ENCODE data around the gene LYPLA2.
A peak's percentile ranks its signal among the peaks of the same experiment; 100 is the strongest.

The LYPLA2 gene

DNA sequence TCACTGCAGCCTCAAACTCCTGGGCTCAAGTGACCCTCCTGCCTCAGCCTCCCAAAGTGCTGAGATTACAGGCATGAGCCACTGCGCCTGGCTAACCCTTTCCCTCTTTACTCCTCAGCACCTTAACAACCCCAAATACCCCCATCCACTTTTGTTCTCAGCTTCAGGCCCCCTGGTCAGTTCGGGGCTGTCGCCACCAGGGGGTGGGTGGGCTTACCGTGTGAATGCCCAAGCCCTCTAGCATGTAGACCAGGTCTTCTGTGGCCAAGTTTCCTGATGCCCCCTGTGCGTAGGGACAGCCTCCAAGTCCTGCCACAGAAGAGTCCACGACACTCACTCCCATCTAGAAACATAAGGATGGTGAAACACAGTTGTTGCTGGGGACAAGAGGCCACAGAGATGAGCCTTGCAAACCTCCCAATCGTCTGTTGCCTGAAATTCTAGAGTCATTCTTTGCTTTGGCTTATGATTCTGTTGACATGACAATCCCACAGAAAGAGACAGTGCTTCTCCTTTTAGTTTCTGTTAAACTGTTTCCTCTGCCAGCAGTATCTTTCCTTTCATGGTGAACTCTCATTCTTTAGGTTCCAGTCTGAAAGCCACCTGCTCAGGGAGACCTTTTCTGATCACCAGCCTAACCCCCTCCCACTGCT is 13.4 kb downstream of the LYPLA2 start:
- peak overlapping the region; percentile 11; the same call in 1 of the 2 replicates for H3K27ac ChIP-seq
- DNase-seq (ENCODE audit: low spot score) = no peak
- TF ChIP-seq, protein P1, sequence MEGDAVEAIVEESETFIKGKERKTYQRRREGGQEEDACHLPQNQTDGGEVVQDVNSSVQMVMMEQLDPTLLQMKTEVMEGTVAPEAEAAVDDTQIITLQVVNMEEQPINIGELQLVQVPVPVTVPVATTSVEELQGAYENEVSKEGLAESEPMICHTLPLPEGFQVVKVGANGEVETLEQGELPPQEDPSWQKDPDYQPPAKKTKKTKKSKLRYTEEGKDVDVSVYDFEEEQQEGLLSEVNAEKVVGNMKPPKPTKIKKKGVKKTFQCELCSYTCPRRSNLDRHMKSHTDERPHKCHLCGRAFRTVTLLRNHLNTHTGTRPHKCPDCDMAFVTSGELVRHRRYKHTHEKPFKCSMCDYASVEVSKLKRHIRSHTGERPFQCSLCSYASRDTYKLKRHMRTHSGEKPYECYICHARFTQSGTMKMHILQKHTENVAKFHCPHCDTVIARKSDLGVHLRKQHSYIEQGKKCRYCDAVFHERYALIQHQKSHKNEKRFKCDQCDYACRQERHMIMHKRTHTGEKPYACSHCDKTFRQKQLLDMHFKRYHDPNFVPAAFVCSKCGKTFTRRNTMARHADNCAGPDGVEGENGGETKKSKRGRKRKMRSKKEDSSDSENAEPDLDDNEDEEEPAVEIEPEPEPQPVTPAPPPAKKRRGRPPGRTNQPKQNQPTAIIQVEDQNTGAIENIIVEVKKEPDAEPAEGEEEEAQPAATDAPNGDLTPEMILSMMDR (conservative IDR thresholded peaks at IDR 0.05; ENCODE audit: low read depth) = no peak
- ChIA-PET POLR2A (ENCODE audit: low non-redundant PET) (no interaction called here), CTCF (no interaction called here)

DNA sequence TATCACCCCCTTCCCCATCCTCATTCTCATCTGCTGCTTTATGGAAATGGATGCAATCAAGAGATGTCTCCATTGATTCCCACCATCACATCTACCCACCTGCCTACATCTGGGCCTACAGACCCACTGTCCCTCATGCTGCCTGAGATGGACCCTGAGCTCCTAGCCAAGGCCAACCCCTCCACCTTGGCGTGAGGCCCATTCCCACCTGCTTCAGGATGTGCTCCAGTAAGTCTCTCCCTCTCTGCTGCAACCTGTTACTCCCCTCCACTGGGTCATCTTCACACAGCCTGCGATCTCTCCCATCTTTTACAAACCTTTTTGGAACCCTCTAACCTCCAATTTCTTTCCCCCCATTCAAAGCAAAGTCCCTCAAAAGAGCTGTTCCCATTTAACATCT is 14.1 kb downstream of the LYPLA2 start:
- POLR2A ChIA-PET (ENCODE audit: low non-redundant PET) = no interaction called here
- no peak overlapping the region for H3K27ac ChIP-seq
- DNase-seq (ENCODE audit: low spot score) = no peak
- CTCF ChIA-PET = interaction anchor here (0.6 kb wide), 1 partner anchor 59 kb away, joined by 3 read pairs; no protein-coding TSS in a partner anchor
- TF ChIP-seq, protein P1 (conservative IDR thresholded peaks at IDR 0.05; ENCODE audit: low read depth) = no peak

DNA sequence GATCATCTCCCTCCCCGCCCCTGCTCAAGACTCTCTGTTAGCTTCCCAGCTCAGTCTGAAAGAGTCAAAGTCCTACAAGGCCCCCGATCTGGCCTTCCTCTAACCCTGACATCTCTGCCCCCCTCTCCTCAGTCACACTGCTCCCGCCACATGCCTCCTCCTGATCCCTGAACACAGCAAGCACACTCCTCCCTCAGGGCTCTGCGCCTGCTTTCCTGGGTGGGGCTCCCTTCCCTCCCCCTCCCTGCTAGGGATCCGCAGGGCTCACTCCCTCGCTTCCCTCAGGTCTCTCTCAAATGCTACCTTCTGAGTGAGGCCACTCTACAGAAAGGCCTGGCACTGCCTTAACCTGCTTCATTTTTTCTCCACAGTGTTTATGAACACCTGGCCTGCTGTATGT is 15.3 kb downstream of the LYPLA2 start:
- DNase-seq (ENCODE audit: low spot score) = no peak
- TF ChIP-seq, protein P1 (conservative IDR thresholded peaks at IDR 0.05; ENCODE audit: low read depth) = no peak
- POLR2A ChIA-PET (ENCODE audit: low non-redundant PET) = no interaction called here
- H3K27ac ChIP-seq = no peak overlapping the region
- CTCF ChIA-PET = interaction anchor here (0.6 kb wide), 1 partner anchor 23 kb away, joined by 3 read pairs; no protein-coding TSS in a partner anchor

DNA sequence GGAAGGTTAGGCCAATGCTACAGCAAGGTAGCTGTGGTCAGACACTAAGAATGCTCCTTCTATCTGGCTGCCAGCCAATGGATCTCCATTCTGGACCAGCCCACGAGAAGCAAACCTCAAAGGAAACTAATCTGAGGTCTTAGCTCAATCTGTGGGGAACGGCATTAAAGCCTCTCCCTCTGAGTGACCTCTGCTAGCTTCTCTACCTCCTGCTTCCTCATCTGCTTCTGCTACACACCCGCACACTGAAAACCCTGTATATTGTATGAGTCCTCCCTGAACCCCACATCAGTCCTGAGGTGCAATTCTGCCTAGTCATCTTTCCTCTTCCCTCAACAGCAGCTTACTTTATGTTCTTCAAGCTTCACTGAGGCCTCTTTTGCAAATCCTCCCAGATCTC is 16.5 kb downstream of the LYPLA2 start:
- no peak overlapping the region for H3K27ac ChIP-seq
- ChIA-PET CTCF (no interaction called here), POLR2A (ENCODE audit: low non-redundant PET) (no interaction called here)
- DNase-seq (ENCODE audit: low spot score) = no peak
- TF ChIP-seq, protein P1 (conservative IDR thresholded peaks at IDR 0.05; ENCODE audit: low read depth) = no peak

DNA sequence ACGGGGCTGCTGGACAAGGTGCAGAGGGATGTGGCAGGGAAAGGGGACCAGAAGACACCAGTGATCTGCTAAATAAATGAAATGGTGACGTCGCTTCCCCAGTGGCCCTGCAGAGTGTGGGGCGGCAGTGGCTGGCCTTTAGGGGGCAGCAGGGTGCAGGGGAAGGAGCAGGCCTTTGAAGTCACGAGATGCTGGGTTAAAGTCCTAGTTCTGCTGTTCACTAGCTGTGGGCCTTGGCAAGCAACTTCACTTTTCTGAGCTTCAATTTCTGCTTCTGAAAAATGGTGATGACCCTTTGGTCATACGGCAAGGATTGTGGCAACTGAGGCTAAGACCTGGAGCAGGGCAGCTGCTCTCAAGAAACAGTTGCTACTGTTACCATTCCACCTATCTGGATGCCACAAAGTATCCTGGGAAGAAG is 18.8 kb downstream of the LYPLA2 start:
- peak; percentile 64 for DNase-seq (ENCODE audit: low spot score)
- H3K27ac ChIP-seq = no peak overlapping the region
- POLR2A ChIA-PET (ENCODE audit: low non-redundant PET) = no interaction called here
- CTCF ChIA-PET = interaction anchor here (0.6 to 3.1 kb wide), 11 partner anchors 8 to 161 kb away, joined by 3 to 13 read pairs (median 3); partner anchors contain the start of gene HMGCL
- TF ChIP-seq, protein P1 (conservative IDR thresholded peaks at IDR 0.05; ENCODE audit: low read depth) = peak; percentile 62

DNA sequence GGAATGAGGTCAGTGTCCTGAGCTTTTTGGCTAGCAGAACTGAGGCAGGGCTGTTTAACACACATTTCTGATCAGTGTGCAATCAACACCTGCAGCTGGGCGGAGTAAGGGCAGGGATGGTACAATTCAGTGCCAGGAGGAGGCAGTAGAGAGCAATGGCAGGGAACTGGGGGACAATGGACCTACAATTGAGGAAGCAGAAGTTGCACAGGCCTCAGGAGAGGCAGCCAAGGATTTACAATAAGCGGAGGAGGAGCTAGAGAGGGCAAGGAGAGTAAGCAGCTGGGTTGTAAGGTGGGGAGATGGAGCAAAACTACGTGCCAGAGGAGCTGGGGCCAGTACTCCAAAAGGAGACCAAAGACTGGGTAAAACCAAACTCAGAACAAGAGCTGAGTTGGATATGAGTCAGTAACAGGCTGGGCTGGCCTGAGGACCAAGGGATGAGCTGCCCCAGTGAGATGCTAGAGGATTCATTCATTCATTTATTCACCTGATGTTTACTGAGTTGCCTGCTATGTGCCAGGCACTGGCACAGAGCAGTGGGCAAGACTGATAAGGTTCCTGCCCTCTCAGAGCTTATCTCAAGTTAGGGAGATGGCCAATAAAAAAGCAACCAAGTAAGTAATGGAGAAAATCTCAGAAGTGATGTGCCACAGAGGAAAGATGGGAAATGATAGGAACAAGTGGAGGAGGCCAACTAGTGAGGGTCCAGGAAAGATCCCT is 20.0 kb downstream of the LYPLA2 start:
- ChIA-PET CTCF (interaction anchor here (0.6 to 3.1 kb wide), 4 partner anchors 9 to 357 kb away, joined by 3 to 13 read pairs (median 4); no protein-coding TSS in a partner anchor), POLR2A (ENCODE audit: low non-redundant PET) (interaction anchor here (0.5 to 1.2 kb wide), 4 partner anchors 11 to 300 kb away, joined by 3 to 8 read pairs (median 3); partner anchors contain the start of gene GALE)
- peak overlapping the region; percentile 2; the same call in 1 of the 2 replicates for H3K27ac ChIP-seq
- DNase-seq (ENCODE audit: low spot score) = no peak
- TF ChIP-seq, protein P1 (conservative IDR thresholded peaks at IDR 0.05; ENCODE audit: low read depth) = no peak; the same call in 1 of the 2 replicates
